IPS DF 19.7 (cell line): Measurements from ENCODE around the gene TMEM212.

ENCODE experiments used
- DNase-seq: peaks from one replicate; pipeline ENCODE4 v3.0.0-alpha.2; 2013; ENCODE audit warnings: low read depth, low spot score

TMEM212 gene

DNA sequence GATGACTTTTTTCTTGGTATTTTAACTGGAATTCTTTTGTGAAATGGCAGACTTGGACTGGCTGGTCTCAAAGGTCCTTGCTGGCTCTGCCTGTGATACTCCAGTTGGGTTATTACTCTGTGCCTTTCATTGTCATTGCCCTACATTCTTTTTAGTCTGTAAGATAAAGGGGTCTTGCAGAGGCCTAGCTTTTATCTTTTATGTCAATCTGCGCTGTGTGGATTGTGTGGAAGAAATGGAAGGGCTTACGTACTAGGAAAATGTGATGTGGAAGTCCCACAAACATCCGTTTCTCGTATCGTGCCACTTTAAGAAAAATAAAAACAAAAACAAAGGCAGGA is 8.7 kb upstream of the TMEM212 start:
- no peak for DNase-seq

DNA sequence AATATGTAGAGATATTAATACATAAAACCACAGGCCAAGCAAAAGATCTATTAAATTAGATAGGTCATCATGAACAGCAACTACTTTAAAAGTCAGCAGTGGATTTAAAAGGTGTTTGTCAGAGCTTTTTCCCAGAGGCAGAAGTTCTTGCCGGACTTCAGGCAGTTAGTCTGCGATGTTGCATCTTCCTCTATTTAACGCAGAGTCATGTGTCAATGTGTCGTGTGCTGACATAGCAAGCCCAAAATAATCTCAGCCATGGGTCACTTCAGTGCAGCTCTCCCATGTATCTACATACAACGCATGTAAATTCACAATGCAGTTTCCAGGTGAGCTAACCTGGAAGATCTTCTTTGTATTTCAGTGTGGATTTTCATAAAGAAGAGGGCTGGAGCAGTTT is 8.0 kb upstream of the TMEM212 start:
- DNase-seq, result no peak

DNA sequence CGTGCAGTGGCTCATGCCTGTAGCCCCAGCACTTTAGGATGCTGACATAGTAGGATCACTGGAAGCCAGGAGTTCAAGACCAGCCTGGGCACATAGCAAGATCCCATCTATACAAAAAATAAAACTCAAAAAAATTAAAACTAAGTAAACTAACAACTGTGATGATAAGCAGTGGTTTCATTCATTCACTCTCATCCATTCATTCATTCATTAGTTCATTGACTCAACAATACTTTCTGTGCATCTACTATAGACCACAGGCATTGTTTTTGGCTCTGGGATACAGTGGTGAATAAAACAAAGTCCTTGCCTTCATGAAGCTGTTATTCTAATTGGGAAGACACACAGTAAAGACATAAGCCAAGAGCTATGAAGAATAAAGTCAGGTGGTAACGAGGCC is 7.5 kb upstream of the TMEM212 start:
- DNase-seq, result no peak

DNA sequence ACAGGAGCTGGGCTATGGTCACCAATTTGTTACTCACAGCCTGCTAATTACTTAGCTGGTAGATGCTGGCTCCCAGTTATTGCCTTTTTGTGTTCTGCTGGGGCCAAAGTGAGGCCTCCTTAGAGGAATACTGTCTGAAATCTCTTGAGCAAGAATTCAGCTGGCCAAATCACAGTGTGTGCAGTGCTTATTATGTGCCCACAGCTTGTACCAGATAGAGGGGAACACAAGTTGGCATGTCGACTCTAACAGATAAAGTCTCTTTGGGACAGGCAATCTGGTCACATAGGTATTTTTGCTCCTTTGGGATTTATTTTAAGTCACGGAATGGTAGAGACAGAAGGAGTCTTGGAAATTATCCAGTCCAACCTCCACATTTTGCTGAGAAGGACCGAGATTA is 6.3 kb upstream of the TMEM212 start:
- DNase-seq, result no peak

DNA sequence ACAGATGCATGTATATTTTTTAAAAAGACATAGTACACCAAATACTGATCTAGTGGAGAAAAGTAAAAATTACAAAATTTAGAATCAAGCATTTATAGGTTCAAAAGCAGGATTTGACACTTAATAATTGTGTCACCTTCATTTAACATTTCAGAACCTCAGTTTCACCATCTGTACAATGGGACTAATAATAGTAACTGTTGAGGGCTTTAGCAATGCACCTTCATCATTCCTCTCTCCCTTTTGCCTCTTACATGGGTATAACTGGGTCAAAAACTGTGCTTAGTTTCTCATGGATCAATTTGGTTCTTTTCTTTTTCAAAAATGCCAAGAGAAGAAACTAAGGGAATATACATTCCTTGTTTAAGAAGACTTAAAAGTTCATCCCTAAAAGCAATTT is 5.5 kb upstream of the TMEM212 start:
- no peak for DNase-seq

DNA sequence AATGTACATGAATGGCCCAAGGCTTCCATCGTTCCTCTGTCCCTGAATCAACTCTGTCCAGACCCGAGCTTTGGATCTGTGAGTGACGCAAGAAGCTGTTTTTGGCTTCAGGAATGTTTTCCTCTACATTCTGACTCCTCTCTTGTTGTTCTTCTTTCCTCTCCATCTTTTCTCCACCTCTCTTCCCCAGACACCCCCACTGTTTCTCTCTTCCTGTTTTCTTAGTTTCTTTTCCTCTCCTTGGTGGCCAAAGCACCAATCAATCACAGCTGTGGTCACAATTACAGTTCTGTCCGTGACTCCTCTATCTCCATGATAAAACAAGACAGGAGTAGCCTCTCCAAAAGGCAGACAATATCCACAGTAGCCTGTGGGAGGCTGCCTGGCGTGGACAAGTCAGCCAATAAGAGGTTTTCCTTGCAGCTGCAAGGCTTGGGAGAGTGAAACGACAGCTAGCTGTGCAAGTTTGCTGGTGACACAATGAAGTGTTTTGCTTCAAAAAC is 4.9 kb upstream of the TMEM212 start:
- DNase-seq, result no peak

DNA sequence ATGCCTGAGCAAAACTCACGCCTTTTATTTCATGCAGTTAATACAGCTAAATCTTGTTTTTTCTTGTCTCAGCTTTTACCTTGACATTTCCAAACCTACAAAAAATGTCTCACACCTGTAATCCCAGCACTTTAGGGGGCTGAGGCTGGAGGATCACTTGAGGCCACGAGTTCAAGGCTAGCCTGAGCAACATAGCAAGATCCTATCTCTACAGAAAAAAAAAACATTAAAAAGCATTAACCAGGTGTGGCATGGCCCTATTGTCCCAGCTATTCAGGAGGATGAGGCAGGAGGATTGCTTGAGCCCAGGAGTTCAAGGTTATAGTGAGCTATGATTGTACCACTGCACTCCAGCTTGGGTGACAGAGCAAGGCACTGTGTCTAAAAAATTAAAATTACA is 3.9 kb upstream of the TMEM212 start:
- no peak for DNase-seq

DNA sequence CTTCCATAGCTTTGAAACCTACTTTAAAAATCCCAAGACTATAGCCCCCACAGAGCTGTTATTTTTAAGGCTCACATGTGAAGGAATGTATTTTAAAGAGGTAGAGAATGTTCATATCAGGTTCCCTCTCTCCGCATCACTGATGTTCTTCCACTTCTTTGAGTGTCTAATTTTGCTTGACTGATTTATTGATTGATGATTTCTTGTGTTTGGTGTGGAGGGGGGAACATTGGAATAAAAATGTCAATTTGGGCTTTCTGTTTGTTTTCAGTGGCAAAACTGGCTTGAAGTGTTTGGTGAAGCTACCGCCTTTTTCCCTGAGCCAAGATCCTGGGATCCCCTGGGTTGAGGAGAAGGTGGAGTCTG is 2.7 kb upstream of the TMEM212 start:
- no peak for DNase-seq

DNA sequence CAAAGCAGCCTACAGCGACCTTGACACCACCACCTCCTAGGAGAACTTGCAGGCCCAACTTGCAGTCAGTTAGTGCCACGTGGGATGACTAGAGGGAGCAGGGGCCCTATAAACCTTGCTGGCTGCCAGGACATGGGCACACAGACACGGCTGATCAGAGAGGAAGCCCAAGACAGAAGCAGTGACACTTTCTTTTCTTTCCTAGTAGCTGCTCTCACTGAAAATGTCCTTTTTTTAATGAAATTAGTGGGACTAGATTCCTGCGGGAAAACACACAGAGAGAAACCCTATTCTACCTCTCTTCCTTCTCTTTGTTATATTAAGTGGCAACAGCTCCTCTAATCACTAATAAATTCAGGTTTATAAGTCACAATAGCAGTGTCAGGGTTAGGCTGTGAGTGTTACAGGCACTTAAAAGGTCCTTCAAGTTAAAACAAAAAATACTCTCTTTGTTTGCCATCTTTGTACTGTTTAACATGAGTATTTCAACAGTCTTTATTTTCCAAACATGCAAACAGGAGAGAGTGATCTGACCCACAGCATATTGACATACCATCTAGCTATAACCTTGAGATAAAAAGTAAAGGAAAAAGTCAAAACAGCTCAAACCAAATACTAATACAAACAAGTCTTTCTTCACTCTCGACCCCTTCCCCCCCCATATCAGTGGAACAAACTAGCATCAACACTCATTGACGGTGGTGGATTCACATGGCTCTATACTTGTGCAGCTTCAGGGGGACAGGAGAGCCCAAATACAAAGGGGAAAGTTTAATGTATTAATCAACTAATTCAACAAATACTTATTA is 2.1 kb upstream of the TMEM212 start:
- DNase-seq, result no peak

DNA sequence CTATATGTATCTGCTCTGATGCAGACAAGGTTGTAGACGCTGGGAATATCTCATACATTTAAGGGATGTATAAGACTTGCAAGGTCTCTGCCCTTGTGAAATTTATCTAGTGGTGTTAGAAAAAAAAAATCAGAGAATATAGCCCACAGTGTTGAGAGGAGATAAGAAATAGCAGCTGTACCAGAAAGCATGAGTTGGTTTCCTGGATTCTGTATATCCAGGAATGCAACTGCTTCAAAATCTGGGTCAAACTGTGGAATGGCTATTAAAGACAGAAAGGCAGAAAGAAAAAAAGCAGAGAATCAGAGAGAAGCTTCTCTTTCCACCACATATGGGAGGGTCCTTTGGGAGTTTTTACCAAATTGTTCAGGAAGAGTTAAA is 1.5 kb upstream of the TMEM212 start:
- DNase-seq, result no peak

DNA sequence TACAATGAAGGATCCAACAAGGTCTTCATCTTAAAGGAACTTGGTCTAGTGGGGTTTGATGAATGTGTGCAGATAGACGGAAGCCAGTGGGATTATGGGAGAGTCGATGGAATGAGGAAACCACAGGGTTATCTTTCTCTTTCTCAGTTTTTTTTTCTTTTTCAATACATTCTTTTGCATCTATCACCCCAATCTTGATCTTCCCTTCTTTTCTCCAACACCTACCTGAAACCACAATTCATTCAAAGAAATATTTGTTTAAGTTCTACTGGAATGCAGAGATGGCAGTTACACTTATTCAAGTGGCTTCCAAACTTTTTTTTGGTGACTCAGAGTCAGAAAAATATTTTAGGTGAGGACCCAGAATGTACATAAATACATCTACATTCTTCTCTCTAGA is 1.7 kb downstream of the TMEM212 start:
- DNase-seq, result no peak

DNA sequence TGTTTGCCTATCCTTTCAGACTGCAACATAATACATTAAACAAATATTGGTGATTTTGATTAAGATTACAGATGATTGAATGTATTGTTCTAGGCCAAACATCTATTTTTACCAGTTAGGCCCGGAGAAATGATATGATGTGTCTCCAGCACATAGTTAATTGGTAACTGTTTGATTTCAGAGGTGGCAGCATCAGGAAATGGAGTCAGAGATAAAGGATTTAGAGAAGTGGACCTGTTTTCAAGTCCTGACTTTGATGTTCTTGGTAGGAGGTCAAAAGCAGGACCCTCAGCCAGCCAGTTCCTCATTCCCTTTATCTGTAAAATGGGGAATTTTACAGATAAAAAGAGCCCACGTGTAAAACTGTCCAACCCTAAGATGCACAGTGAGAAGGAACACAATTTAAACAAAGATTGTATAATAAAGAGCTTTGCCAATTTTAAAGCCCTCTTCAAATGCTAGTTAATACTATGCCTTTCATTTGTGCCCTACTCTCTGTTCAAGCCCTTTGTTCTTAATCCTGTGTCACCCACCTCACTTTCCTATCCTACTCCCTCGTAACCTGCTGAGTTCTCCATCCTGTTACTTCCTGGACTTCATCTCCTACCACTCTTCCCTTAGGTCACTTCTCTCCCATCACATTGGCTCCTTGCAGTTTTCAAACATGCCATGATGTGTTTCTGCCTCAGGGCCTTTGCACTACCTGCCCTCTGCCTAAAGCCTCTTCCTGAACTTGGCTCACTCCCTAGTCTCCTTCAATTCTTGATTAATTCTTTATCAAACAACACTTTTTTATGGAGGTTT is 2.5 kb downstream of the TMEM212 start:
- no peak for DNase-seq

DNA sequence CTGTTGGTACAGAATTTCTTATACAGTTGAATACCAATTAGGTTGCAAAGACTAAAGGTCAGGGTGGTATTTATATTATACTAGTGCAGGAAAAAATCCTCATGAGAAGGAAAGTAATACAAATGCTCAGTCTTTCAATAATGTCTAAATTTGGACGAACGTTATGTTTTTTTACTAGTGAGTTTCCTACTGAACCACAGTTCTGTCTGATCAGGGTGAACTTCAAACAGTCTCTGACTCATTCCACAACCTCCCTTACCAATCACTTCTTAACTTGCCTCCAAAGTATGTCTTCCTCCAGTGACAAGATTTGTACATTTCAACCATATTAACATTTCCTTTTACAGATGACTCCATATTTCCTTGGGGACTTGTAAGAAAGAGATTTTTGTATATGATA is 3.4 kb downstream of the TMEM212 start:
- DNase-seq, result no peak

DNA sequence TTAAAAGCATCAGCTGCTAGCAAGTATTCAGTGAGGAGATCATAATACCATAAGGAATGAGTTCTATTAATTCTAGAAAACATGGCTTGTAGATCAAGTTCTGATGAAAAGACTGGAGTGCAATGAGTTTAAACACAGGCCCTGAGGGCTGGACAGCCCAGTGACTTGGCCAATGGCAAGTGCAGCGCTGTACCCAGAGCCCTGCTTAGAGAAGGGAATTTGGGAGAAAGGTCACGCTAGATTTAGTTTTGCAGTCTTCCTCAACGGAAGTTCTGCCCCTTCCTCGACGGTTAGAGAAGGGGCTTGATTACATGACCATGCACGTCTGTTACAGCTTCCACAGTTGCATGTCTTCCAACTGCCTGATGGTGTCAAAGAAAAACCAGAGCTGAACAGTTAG is 4.0 kb downstream of the TMEM212 start:
- no peak for DNase-seq

DNA sequence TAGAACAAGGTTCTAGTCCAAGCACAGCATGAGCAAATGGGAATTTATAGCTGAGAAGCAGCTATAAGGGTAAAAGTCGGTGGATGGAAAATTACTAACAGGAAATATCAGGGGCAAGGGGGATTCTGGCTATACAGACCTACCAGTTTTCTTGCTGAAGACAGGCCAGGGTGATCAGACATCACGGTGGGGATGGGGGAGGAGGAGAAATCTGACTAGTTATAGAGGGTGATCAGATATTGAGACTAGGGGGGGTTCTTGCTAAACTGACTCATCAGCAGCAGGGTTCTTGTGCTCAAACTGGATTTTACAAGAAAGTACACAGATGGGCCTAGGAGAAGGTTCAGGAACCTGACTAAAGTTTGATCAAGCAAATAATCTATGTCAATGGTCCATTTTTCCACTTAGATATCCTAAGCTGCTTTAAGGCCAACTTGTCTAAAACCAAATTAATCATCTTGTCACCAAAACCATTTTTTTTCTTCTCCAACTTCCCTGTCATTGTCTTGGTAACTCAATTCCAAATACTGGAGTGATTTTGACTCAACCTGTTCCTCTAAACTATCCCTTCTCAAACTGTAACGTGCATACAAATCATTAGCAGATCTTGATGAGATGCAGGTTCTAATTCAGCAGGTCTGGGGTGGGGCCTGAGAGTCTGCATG is 4.6 kb downstream of the TMEM212 start:
- no peak for DNase-seq

DNA sequence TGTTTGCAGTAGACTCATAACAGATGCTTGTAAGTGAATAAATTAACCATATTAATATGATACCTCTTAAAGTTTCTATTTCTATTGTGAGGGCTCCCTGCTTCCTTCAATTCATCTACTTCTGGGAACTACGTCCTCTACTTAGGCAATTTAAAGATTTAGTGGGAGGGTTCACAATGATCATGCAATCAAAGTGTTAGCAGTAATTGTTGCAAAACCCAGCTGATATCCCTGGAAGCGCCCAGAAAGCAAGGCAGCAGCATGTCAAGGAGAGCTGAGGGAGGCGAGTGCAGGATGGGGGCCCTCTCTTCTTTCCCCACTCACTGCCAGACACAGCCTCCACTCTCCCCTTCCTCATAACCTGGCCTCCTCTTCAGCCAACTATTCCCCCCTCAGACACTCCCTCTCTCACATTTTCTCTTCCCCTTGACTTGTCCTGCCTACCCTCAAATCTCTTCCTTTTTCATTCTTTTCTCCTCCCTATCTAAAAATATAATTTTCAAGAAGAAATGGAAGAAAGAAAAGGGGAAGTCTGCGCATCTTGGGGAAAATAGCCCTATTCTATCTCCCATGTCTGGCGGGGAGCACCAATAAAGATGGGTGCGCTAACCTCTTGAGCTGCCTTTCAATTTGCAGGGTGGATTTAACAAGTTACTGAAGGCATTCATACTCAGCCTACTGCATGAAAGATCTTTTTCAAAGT is 6.6 kb downstream of the TMEM212 start:
- no peak for DNase-seq

DNA sequence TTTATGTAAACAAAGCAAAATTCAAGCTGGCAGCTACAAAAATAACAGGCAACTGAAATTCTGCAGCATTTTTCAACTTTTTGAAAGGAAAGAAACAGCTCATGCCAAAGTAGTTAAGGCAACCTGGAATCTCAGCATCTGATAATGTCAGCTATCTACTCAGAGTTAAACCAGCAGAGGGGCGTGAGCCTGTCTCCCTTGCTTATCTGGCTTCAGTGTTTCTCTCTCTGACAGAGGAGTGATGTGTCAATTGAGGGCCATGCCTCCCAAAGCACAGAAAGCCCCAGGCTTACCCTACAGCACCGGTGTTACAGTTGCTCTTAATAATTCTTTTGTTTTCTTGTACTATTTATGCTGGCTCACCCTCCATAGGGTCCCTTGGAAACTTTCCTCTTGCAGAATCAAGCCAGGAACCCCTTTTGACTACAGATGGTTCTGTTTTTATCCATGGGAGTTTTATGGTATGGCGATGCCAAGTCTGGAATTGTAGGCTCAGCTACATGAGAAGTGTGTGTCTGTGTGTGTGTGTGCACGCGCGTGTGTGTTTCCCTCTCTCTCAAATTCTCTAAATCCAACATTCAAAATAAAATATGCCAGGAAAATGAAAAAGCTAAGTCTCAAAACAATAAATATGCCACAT is 7.3 kb downstream of the TMEM212 start:
- no peak for DNase-seq

DNA sequence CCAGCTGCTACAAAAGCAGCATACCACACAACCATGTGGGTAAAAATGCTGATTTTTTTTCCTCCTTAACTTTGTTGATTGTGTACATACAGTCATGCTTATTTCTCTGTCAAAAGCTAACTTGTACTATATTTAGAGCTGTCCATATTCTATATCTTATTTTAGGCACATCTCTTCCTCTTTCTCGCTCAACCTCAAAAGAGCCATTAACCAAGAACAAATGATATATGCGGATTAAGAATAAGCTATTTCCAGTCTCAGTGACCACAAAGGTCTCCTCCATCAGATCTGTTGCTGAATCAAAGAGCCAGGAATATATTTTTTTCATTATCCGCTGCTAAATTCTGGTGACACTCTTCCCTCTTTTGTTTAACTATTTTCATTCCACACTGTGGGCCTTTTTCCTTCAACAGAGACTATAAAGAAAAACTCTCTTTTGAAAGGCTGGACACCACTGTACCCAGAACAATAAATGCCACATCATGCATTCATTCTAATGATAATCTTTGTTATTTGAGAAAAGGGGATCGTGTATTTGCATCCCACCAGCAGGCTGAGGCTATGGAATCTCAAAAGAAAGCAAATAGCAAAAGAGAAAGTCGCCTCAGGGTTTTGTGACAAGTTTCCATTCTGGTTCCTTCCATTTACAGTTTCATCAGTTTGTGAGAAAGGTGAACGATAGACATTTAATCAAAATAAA is 8.0 kb downstream of the TMEM212 start:
- no peak for DNase-seq

DNA sequence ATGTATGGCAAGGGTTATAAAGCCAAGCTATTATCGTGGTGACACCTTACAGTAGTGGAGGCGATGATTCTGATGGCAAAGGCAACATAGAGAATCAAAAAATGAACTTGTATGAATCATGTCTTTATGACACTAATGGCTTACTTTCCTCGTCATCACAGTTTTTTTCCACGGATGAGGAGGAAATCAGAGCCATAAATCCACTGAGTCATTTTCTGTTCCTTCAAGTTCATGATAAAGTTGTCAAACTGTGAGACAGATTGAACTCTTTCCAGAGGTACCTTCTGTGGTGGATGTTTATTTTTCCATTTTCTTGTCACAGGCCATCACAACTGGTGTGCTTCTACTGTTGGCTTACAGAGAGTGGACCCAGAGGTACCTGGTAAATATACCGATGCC is 8.5 kb downstream of the TMEM212 start:
- no peak for DNase-seq

DNA sequence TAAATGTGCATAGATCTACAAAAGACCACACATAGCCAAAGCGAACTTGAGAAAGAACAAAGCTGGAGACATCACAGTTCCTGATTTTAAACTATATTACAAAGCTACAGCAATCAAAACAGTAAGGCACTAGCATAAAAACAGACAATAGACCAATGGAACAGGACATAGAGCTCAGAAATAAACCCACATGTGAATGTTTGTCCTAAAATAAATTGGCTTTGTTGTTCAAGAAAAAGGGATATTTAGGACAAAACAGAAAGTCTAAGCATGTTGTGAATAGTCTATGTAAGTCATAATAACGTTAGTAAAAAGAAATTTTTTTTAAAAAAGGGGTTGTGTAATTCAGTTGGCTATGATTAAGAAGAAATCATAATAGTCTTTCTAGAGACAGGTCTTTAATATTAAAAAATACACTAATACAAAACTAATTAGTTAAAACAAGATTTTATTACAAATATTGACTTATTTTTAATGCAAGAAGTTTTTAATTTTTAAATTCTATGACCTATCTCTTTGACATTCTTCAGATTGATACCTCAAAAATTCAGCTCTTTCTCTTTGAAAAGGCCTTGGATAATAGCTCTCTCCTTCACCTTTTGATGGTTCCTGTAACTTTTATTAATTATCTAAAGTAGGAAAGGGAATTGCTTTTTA is 11.6 kb downstream of the TMEM212 start:
- no peak for DNase-seq
